ENCODE data around the gene KRT37. TPM values are rescaled to one million over a fixed set of nuclear protein-coding genes. Genes with fewer than 3 reads are reported as not detected.

The KRT37 gene
- not detected for total RNA-seq
- long read RNA-seq, result 0 reads

DNA sequence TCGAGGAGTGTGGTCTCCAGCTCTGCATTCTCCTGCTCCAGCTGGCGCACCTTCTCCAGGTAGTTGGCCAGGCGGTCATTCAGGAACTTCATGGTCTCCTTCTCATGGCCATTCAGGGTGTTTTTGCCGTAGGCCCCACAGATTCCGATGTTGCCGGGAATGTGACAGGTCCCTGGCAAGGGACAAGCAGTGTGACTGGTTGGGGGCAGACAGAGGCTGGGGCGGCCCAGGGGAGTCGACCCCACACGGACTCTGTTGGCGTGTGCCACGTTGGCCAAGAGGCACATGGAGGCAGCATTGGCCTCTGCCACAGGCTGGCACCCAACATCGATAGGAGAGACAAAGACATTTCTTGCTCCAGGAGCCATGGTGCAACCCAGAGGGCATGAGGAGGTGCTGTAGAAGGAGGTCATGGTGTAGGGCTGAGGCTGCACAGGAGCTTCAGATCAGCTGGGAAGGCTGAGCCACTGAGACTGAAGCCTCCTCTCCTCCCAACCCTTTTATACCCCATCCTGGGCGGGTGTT, at the start of gene KRT37:
TSS of gene KRT37 (minus strand) at position 475 of the 525 bp plus-strand sequence. CDS start at position 413, 62 bp downstream.
- DNase-seq (ENCODE audit: low spot score), result no peak

GRCh38 chr17:41468346-41468745, 44.0 kb upstream of the KRT37 start:
- DNase-seq (ENCODE audit: low spot score), result no peak

- no peak for DNase-seq (ENCODE audit: low spot score)
Observed at GRCh38 chr17:41467561-41467960, 43.2 kb upstream of the KRT37 start.

DNA sequence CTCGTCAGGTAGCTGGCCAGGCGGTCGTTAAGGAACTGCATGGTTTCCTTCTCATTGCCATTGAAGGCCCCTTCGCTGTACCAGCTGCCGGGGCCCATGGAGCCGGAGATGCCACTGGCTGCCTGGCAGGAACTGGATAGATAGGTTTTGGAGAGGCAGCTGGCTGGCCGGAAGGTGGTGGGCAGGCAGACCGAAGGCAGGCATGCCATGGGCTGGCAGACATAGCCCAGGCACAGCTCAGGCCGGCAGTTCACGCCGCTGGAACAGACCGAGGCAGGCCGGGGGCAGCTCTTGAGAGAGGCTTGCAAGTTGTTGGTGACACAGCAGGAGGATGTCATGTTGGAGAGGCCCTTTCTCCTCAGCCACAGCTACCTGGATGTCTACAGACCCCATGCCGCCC, 42.6 kb upstream of the KRT37 start, which contains the start of gene KRT32:
TSS of gene KRT32 (minus strand) at position 399 of the 400 bp plus-strand sequence. CDS start at position 338, 61 bp downstream.
- no peak for DNase-seq (ENCODE audit: low spot score)

DNA sequence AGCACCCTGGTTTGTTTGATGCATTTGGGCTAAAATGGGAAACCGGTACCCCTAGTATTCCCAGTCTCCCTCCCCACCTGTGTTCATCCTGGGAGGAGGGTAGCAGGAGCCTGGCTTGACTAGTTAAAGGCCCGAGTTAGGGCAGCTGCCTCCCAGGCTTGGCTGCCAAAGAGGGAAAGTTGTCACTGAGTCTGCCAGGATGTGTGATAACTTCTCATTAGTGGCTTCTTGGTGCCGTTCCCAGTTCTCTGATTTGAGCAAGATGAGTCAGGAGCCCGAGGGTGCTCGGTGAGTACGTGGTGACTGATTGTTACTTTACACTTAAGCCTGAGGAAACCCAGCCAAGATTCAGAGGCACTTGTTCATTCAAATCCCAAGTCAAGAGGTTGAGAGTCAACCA, 40.3 kb upstream of the KRT37 start:
- DNase-seq (ENCODE audit: low spot score), result no peak

- DNase-seq (ENCODE audit: low spot score), result no peak
Observed at GRCh38 chr17:41464173-41464572, 39.8 kb upstream of the KRT37 start.

DNA sequence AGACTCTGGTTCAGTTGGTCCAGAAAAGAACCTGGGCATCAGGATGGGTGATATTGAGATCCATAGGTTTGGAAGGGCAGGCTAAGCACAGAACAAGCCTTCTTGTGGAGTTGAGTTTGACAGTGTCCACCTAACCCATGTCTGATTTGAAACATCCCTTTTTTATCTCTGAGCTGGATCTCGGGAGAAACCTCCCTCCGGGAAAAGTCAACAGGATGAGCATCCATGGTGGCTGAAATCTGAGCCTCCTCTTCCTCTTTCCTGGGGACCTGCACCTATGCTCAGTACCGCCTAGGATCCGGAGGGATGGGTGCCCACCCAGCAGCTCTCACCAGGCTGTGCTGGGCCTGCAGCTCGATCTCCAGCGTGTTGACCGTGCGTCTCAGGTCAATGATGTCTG, 39.4 kb upstream of the KRT37 start:
- DNase-seq (ENCODE audit: low spot score), result no peak

- DNase-seq (ENCODE audit: low spot score), result no peak
Observed at GRCh38 chr17:41462705-41463104, 38.3 kb upstream of the KRT37 start.

DNA sequence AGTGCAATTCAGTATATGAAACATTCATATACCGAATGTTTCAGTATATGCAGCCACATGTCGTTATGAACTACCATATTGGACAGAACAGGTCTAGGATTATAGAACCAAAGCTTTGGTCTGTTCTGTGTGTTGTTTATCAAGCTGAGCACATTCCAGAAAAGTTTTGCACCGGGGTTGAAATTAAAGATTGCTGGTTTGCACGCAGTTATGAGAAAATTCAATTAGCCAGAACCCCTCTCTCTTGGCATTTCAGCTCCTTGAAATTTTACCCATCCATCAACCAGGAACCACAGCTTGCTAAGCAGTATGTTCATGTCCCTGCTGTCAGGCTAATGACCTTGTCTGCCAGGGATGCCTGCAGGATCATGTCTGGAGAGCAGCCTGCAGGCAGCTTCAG, 33.3 kb upstream of the KRT37 start:
- no peak for DNase-seq (ENCODE audit: low spot score)

GRCh38 chr17:41456204-41456603, 31.8 kb upstream of the KRT37 start:
- DNase-seq (ENCODE audit: low spot score), result no peak

DNA sequence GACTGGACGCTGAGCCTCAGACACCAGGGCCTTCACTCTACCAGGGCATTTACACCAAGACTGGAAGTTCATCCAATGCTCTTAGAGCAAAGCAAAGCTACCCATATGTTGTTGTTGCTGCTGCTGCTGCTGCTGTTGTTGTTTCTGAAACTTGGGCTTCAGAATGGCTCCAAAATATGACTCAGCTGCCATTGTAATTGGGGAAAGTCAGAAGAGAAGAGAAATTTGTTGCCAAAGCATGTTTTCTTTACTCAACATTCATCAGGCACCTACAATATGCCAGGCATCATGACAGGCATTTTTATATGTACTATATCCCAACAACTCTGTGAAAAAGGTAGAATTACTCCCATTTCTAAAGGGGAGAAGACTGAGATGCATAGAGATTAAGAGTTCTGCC, 30.9 kb upstream of the KRT37 start:
- no peak for DNase-seq (ENCODE audit: low spot score)

GRCh38 chr17:41453066-41453465, 28.7 kb upstream of the KRT37 start:
- DNase-seq (ENCODE audit: low spot score), result no peak

DNA sequence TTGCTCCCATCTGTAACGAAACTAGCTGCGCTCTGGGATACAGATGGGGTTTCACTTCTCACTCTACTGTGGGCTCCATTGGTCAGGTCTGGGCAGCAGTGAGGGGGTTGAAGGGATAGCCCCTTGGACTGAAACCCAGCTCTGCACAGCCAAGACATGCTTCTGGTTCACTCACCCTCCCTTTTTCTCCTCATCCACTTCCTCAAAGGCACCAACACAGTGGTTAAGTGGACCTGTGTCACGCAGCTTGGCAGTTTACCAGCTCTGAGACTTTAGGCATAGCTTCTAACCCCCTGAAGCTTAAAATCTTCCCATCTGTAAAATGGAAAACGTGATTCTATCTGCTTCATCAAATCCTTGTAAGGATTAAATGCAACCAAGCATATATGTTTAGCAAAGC, 27.9 kb upstream of the KRT37 start:
- DNase-seq (ENCODE audit: low spot score), result no peak

- no peak for DNase-seq (ENCODE audit: low spot score)
Observed at GRCh38 chr17:41451154-41451728, 26.9 kb upstream of the KRT37 start.

DNA sequence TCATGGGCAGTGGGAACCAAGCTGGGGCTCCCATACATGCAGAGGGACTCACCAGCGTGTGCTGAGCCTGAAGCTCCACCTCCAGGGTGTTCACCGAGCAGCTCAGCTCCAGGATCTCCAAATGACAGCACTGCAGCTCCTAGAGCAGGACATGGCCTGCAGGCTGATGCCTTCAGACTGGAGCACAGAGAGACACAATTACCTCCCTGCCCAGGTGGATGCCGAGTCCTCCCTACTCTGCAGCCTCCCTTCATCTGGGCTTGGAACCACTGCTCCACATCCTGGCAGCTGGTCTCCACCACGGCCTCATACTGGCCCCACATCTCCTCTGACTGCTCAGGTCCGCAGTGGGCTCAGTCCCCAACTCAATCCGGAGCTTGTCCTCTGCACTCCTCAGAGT, 24.6 kb upstream of the KRT37 start:
- DNase-seq (ENCODE audit: low spot score), result no peak

GRCh38 chr17:41448506-41448905, 24.1 kb upstream of the KRT37 start:
- DNase-seq (ENCODE audit: low spot score), result no peak

DNA sequence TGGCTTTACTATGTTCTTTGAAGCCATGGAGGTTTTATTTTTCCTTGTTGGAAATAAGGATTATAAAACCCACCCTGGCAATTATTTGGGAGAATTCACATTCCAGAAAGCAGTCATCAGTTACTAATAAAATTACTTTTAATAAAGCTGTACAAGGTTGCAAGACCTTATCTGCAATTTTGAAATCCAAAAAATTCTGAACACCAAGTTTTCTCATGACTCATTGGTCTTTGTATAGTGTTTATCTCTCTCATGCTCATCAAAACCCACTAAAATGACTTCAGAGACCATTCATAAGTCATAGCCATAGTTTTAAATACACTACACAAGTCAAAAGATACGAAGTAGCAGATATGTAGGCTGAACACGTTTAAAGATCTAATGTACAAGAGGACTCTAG, 22.4 kb upstream of the KRT37 start:
- DNase-seq (ENCODE audit: low spot score), result no peak

DNA sequence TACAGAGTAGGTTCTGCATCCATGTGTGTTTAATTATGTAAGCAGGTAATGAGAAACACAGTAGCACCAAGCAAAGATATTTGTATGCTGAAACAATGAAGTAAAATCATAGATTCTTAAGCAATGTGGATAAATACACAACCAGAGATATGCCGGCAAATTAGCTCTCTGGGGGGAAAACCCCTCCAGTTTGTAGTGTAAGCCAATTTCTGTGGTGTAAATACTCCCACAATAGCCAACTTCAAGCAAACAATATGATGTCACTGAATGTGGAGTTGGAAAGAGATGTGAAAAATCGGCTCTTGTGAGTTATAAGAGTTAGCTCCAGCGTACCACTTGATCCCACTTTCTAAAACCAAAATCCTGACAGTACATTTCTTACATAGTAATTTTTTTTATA, 20.3 kb upstream of the KRT37 start:
- no peak for DNase-seq (ENCODE audit: low spot score)

DNA sequence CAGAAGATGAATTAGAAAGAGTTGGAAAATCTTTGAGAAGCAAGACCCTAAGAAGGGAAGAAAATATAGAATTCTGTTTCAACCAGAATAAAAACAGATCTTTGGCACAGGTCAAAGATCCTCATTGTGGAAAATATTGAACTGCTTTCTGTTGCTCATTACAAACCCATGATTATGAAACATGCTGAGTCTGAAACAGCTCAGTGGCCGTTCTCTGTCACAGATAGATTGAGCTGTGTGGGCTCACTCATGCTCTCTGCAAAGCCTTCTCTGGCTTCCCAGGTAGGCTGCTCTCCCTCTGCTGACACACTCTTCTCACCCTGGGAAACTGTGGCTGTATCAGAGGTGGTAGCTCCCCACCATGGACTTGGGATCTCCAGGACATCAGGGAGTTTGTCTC, 19.8 kb upstream of the KRT37 start:
- DNase-seq (ENCODE audit: low spot score), result no peak

- DNase-seq (ENCODE audit: low spot score), result peak; percentile 3
Observed at GRCh38 chr17:41442739-41443138, 18.4 kb upstream of the KRT37 start.

DNA sequence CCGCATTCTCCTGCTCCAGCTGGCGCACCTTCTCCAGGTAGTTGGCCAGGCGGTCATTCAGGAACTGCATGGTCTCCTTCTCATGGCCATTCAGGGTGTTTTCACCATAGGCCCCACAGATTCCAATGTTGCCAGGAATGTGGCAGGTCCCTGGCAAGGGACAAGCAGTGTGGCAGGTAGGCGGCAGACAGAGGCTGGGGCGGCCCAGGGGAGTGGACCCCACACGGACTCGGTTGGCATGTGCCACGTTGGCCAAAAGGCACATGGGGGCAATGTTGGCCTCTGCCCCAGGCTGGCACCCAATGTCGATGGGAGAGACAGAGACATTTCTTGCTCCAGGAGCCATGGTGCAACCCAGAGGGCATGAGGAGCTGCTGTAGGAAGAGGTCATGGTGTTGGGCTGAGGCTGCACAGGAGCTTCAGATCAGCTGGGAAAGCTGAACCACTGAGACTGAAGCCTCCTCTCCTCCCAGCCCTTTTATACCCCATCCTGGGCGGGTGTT, 16.2 kb upstream of the KRT37 start, which contains the start of gene KRT38:
TSS of gene KRT38 (minus strand) at position 453 of the 503 bp plus-strand sequence. CDS start at position 391, 62 bp downstream.
- no peak for DNase-seq (ENCODE audit: low spot score)

DNA sequence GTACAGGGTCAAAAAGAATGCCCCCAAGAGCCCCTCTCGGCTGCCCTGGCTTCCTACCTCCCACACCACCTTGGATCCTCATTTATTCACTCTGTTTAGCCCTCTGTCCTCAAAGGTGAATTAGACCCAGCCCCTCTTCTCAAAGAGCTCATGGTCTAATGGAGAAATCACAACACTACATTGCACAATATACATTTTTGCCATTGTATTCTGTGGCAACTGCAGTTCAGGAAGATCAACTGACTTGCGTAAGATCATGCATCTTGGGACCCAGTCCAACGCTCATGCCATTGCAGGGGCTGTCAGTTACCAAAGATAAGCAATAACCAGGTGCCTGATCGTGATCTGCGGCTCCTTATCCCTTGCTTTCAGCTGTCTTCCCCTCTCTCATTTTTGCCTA, 15.0 kb upstream of the KRT37 start:
- DNase-seq (ENCODE audit: low spot score), result no peak

- DNase-seq (ENCODE audit: low spot score), result no peak
Observed at GRCh38 chr17:41437769-41438168, 13.4 kb upstream of the KRT37 start.

Measured in mesenteric fat pad (tissue), 1 donor.